Muscle layer of colon (tissue), 2 donors: ENCODE results near the gene DEPDC7.
"Not testable (repeated sequence)": the region's sequence is repeated elsewhere in the genome, so short reads cannot be mapped to it uniquely, and the experiment has no call there.

Source experiments
- H3K27ac ChIP-seq: one replicate; pipeline ENCODE4 v1.7.0; 2013; ENCODE audit warnings: low read depth, mild to moderate bottlenecking, low read length, moderate library complexity
- H3K27me3 ChIP-seq, 2 donors: one replicate each; pipeline ENCODE4 v1.7.0; 2013; ENCODE audit warnings: low read length in 2 of 2, mild to moderate bottlenecking in 2 of 2; ENCODE audit not compliant: insufficient read depth in 2 of 2, control insufficient read depth in 1 of 2
- H3K36me3 ChIP-seq: one replicate; pipeline ENCODE4 v1.7.0; 2013; ENCODE audit warnings: mild to moderate bottlenecking, low read length; ENCODE audit not compliant: insufficient read depth
- H3K4me1 ChIP-seq: one replicate; pipeline ENCODE4 v1.7.0; 2013; ENCODE audit warnings: mild to moderate bottlenecking, low read length; ENCODE audit not compliant: insufficient read depth
- H3K4me3 ChIP-seq, 2 donors: one replicate each; pipeline ENCODE4 v1.7.0; 2013; ENCODE audit warnings: low read length in 2 of 2, low read depth in 1 of 2, mild to moderate bottlenecking in 1 of 2, moderate library complexity in 1 of 2
- H3K9ac ChIP-seq: one replicate; pipeline ENCODE4 v1.7.0; 2013; ENCODE audit warnings: low read length
- H3K9me3 ChIP-seq: one replicate; pipeline ENCODE4 v1.7.0; 2013; ENCODE audit warnings: mild to moderate bottlenecking, low read length
- donor health status: abdominal sarcoma.
- donor health status: Adenocarcinoma of cecum.

DEPDC7 gene

DNA sequence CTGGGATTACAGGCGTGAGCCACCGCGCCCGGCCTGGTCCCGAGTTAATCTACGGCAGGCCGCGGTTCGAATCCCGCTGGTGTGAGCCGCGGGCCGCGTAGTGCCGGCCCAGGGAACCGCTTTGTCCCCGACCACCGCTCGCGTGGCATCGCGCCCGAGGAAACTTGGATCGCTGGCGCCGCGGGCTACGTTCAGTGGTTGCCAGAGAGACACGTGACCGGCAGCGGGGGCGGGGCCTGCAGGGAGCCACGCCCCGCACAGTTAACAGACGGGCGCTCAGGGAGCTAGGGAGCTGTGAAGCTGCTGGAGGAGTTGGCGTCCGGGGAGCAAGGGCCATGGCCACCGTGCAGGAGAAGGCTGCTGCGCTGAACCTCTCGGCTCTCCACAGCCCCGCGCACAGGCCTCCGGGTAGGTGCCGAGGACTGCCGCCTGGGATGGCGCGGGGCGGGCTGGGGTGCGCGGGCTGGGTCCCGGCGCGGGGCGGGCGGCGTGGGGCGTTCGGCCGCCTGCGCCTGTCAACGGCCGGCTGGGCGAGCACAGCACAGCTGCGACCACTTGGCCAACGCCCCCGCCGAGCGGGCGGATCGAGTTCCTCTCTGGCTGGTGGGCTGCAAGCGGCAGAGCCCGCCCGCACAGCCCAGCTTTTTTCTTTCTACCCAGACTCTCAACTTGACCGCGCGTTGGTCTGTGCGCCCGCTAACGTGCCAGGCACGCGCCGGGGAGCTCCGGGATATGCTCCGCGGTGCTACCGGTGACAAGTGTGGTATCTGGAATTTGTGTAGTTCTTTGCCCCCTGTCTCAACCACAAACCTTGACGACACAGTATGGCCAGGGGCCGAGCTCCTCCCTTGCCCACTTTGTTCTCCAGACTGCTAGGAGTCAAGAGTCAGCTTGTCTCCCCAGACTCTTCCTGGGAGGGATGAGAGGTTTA lies at the start of gene DEPDC7:
DEPDC7 (plus strand) TSS at position 258 of the 931 bp plus-strand sequence; CDS start at position 336, 78 bp downstream.
- H3K9me3 ChIP-seq: no peaks in the 10 kb centered on the region
- H3K9ac ChIP-seq: peak within 1 kb of the TSS; percentile 11
- H3K27ac ChIP-seq: peak within 1 kb of the TSS; percentile 10
- peaks cover 17% of the 10 kb centered on the region for H3K4me1 ChIP-seq
- peak within 1 kb of the TSS; percentile 57 to 62 for H3K4me3 ChIP-seq
- H3K27me3 ChIP-seq: no peaks in the 10 kb centered on the region
- no peaks in the 10 kb centered on the region for H3K36me3 ChIP-seq

DNA sequence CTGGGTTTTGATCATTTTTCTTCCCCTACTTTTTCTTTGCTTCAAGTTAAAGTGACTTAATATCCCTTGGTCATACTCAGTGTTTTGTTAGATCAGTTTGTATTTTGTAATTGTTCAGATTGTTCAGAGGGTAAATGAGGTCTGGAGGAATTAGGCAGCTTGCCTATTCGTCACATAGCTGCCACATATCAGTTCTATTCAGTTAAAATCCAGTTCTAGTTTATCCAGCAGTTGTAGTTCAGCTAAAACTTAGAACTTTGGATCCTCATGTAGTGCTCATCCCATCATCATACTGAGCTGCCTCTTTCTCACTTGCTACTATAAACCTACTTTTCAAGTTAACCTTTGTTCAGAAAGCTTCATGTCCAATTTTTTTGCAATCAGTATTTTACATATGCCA lies 47.1 kb upstream of the DEPDC7 start:
- Histone ChIP-seq H3K9ac (no peak overlapping the region), H3K4me1 (no peaks in the 10 kb centered on the region), H3K36me3 (peaks cover 24% of the 10 kb centered on the region), H3K9me3 (no peaks in the 10 kb centered on the region), H3K4me3 (no peak overlapping the region), H3K27ac (no peak overlapping the region), H3K27me3 (no peaks in the 10 kb centered on the region)

DNA sequence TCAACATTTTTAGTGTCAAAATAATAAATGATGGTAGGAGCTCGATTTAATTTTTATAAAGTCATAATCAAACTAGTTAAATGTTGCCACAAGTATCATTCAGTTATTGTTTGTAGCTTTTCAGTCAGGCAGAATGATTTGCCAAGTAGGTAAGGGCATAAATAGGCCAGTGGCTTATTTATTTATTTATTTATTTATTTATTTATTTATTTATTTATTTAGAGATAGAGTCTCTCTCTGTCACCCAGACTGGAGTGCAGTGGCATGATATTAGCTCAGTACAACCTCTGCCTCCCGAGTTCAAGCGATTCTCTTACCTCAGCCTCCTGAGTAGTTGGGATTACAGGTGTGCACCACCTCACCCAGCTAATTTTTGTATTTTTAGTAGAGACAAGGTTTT lies 43.4 kb upstream of the DEPDC7 start:
- H3K9me3 ChIP-seq, H3K27ac ChIP-seq, H3K27me3 ChIP-seq, H3K4me3 ChIP-seq, H3K4me1 ChIP-seq, H3K9ac ChIP-seq: not testable (repeated sequence)
- H3K36me3 ChIP-seq: peaks cover 12% of the 10 kb centered on the region

DNA sequence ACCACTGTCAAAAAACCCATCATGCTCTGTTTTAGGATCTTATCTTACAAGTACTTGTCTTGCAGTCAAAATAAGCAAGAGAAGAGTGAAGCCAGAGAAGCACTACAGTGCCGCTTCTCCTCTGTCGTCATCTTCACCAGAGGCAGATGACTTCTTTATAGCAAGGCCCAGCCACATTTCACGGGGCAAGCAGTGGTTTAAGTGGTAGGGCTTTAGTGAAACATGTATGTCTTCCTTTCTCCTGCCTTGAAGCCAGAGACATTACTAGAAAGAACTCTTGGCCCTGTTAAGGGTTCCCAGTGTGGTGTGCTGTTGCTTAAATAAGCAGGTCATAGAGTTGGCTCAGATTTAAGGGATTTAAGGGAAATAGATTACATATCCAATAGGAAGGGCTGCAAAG lies 42.9 kb upstream of the DEPDC7 start:
- no peaks in the 10 kb centered on the region for H3K27me3 ChIP-seq
- H3K27ac ChIP-seq: no peak overlapping the region
- H3K4me1 ChIP-seq: no peaks in the 10 kb centered on the region
- H3K4me3 ChIP-seq: no peak overlapping the region
- H3K9ac ChIP-seq: no peak overlapping the region
- no peaks in the 10 kb centered on the region for H3K9me3 ChIP-seq
- peaks cover 12% of the 10 kb centered on the region for H3K36me3 ChIP-seq

DNA sequence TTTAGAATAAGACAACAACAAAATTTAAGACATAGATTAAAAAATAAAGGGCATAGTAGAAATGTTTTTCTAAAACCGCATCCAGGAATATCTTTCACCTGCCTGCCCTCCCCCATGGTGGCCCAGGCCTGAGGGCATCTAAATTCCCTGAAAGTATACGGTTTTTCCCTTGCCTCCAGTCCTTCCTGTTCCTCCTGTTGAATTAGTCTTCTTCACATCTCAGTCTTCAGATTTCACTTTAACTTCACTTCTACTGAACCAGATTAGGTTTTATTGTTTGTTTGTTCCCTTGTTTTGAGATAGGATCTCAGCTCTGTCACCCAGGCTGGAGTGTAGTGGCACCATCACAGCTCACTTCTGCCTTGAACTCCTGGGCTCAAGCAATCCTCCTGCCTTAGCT lies 33.1 kb upstream of the DEPDC7 start:
- no peaks in the 10 kb centered on the region for H3K27me3 ChIP-seq
- no peak overlapping the region for H3K4me3 ChIP-seq
- no peaks in the 10 kb centered on the region for H3K4me1 ChIP-seq
- H3K9ac ChIP-seq: no peak overlapping the region
- H3K9me3 ChIP-seq: no peaks in the 10 kb centered on the region
- no peaks in the 10 kb centered on the region for H3K36me3 ChIP-seq
- H3K27ac ChIP-seq: no peak overlapping the region

DNA sequence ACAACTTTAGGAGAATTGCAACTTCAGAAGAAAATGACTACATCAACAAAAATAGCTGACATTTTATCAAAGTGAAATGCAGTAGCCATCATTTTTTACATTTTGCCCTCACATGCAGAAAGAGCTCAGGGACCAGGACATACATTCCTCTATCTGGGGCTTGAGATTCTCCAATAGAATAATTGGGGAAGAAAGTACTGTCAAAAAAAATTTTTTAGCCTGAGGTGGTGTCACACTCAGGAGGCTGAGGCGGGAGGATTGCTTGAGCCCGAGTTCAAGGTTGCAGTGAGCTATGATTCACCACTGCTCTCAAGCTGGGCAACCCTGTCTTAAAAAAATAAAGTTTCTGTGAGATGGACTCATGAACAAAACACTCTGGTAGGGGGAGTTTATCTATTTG lies 32.2 kb upstream of the DEPDC7 start:
- Histone ChIP-seq H3K4me3 (no peak overlapping the region), H3K4me1 (no peaks in the 10 kb centered on the region), H3K9ac (no peak overlapping the region), H3K9me3 (no peaks in the 10 kb centered on the region), H3K27me3 (no peaks in the 10 kb centered on the region), H3K36me3 (no peaks in the 10 kb centered on the region), H3K27ac (no peak overlapping the region)

DNA sequence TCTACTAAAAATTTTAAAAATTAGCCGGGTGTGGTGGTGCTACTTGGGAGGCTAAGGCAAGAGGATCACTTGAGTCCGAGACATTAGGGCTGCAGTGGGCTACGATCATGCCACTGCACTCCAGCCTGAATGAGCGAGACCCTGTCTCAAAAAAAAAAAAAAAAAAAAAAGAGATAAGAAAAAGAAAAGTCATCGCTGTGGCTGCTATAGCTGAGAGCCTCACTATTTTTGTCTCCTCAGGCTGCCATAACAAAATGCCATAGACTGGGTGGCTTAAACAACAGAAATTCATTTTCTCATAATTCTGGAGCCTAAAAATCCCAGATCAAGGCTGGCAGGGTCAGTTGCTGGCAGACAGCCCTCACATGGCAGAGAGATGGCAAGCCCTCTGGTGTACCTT lies 30.1 kb upstream of the DEPDC7 start:
- Histone ChIP-seq H3K4me1 (no peaks in the 10 kb centered on the region), H3K9me3 (no peaks in the 10 kb centered on the region), H3K27ac (no peak overlapping the region), H3K4me3 (no peak overlapping the region), H3K9ac (no peak overlapping the region), H3K36me3 (no peaks in the 10 kb centered on the region), H3K27me3 (no peaks in the 10 kb centered on the region)

DNA sequence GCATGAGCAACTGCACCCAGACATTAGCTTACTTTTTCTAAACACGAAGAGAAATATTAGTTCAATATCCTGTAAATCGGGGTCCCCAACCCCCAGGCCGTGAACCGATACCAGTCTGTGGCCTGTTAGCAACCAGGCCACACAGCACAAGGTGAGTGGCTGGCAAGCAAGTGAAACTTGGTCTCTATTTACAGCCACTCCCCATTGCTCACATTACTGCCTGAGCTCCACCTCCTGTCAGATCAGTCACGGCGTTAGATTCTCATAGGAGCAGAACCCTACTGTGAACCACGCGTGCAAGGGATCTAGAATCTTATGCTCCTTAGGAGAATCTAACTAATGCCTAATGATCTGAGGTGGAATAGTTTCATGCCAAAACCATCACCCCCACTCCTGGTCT lies 27.8 kb upstream of the DEPDC7 start:
- no peaks in the 10 kb centered on the region for H3K36me3 ChIP-seq
- no peak overlapping the region for H3K9ac ChIP-seq
- H3K4me1 ChIP-seq: no peaks in the 10 kb centered on the region
- peaks cover 4% of the 10 kb centered on the region for H3K9me3 ChIP-seq
- no peak overlapping the region for H3K4me3 ChIP-seq
- H3K27me3 ChIP-seq: no peaks in the 10 kb centered on the region
- no peak overlapping the region for H3K27ac ChIP-seq

DNA sequence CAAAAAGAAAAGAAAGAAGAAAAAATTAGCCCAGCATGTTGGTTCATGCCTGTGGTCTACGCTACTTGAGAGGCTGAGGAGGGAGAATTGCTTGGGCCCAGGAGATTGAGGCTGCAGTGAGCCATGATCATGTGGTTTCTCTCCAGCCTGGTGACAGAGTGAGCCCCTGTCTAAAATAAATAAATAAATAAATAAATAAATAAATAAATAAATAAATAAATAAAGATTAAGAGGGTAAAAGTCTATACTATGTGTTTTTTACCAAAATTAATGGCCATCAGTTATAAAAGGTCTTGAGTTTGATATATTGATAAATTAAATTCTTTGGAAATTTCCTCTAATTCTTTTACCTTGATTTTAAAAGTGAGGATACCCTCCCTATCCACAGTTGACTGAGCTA lies 25.2 kb upstream of the DEPDC7 start:
- Histone ChIP-seq H3K4me3 (no peak overlapping the region), H3K27ac (no peak overlapping the region), H3K4me1 (no peaks in the 10 kb centered on the region), H3K9ac (no peak overlapping the region), H3K27me3 (no peaks in the 10 kb centered on the region), H3K36me3 (no peaks in the 10 kb centered on the region), H3K9me3 (peaks cover 4% of the 10 kb centered on the region)

DNA sequence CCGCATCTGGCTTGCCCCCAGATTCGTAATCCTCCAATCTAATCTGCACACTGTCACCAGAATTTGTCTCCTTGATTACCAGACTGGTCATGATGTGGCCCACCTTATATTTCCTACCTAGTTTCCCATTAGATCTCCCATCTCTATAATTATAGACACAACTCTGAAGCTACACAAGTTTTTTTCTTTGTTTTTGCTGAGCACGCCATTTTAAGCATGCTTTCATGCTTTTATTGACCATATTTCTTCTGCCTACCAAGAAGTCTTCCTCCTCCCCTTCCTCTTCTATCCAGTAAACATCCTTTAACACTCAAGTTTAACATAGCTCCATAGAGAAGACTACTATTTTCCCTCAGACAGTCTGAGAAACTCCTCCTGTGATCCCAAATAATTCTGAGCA lies 24.3 kb upstream of the DEPDC7 start:
- Histone ChIP-seq H3K4me1 (no peaks in the 10 kb centered on the region), H3K36me3 (no peaks in the 10 kb centered on the region), H3K9me3 (peaks cover 4% of the 10 kb centered on the region), H3K9ac (no peak overlapping the region), H3K27me3 (no peaks in the 10 kb centered on the region), H3K4me3 (no peak overlapping the region), H3K27ac (no peak overlapping the region)

DNA sequence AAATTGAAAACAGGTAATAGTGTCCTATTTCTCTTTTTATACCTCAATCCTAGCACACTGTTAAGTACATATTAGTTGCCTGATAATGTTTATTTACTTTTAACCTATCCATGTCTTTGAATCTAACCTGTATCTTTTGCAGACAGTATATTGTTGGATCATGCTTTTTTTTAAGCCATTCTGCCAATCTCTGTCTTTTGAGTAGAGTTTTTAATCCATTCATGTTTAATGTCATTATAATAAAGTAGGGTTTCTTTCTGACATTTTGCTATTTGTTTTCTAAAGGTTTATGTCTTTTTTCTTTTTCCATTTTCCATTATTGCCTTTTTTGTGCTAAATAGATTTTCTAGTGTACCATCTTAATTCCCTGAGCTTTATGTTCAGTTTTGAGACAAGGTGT lies 23.8 kb upstream of the DEPDC7 start:
- H3K36me3 ChIP-seq: no peaks in the 10 kb centered on the region
- H3K9ac ChIP-seq: no peak overlapping the region
- no peaks in the 10 kb centered on the region for H3K4me1 ChIP-seq
- H3K27ac ChIP-seq: no peak overlapping the region
- H3K4me3 ChIP-seq: no peak overlapping the region
- H3K27me3 ChIP-seq: no peaks in the 10 kb centered on the region
- H3K9me3 ChIP-seq: peaks cover 4% of the 10 kb centered on the region

DNA sequence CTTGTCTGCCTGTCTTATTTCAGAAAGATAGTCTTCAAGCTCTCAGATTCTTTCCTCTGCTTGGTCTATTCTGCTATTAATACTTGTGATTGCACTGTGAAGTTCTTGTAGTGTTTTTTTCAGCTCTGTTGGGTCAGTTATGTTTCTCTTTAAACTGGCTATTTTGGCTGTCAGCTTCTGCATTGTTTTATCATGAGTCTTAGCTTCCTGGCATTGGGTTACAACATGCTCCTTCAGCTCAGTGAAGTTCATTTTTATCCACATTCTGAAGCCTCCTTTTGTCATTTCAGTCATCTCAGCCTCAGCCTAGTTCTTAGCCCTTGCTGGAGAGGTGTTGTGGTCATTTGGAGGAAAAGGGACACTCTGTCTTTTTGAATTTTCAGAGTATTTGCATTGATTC lies 15.5 kb upstream of the DEPDC7 start:
- H3K27me3 ChIP-seq: no peaks in the 10 kb centered on the region
- H3K9me3 ChIP-seq: no peaks in the 10 kb centered on the region

More for the DNA sequence above, 15.5 kb upstream of the DEPDC7 start:
- H3K4me3 ChIP-seq: no peak overlapping the region
- H3K4me1 ChIP-seq: no peaks in the 10 kb centered on the region
- H3K9ac ChIP-seq: no peak overlapping the region
- H3K36me3 ChIP-seq: no peaks in the 10 kb centered on the region
- no peak overlapping the region for H3K27ac ChIP-seq
